H1 (cell line): ENCODE data around the gene SLC9A5.

Experiments used
- BRCA1 ChIP-seq: IDR thresholded peaks from 2 replicates; pipeline ENCODE4 v1.6.1; 2012; ENCODE audit warnings: low read depth, low read length, improper control_type of control experiment
- CTCF ChIP-seq, 3 experiments: IDR thresholded peaks; 1 replicate in 2 of 3; 2 replicates in 1 of 3; pipeline versions ENCODE4 v1.5.1 to v1.6.1; 2011; ENCODE audit warnings: low read length in 3 of 3, mild to moderate bottlenecking in 3 of 3, inconsistent platforms in 2 of 3, low read depth in 1 of 3, moderate library complexity in 1 of 3; ENCODE audit not compliant: insufficient read depth in 1 of 3; ENCODE audit errors: control extremely low read depth in 1 of 3
- EP300 ChIP-seq, 2 experiments: IDR thresholded peaks; 1 replicate in 1 of 2; 2 replicates in 1 of 2; pipeline ENCODE4 v1.6.1; 2011 to 2012; ENCODE audit warnings: low read depth in 2 of 2, low read length in 2 of 2, mild to moderate bottlenecking in 2 of 2, borderline replicate concordance in 1 of 2, inconsistent platforms in 1 of 2, moderate library complexity in 1 of 2
- EZH2 ChIP-seq: fragments of 200-600 bp; sonication (generic); IDR thresholded peaks from 2 replicates; pipeline ENCODE4 v1.7.1; 2012; ENCODE audit warnings: low read depth, mild to moderate bottlenecking, moderate library complexity, low read length, inconsistent platforms; ENCODE audit not compliant: severe bottlenecking
- GTF2F1 ChIP-seq: IDR thresholded peaks from 2 replicates; pipeline ENCODE4 v1.6.1; 2012; ENCODE audit warnings: low read depth, low read length, improper control_type of control experiment, borderline replicate concordance
- RAD21 ChIP-seq, 2 experiments: IDR thresholded peaks in 1 of 2; conservative IDR thresholded peaks in 1 of 2; 2 replicates each; pipeline ENCODE4 v1.6.1; 2011; ENCODE audit warnings: low read depth in 2 of 2, low read length in 2 of 2, improper control_type of control experiment in 1 of 2, inconsistent platforms in 1 of 2, mild to moderate bottlenecking in 1 of 2, moderate library complexity in 1 of 2
- RFX5 ChIP-seq: IDR thresholded peaks from 2 replicates; pipeline ENCODE4 v1.6.1; 2011; ENCODE audit warnings: low read depth, low read length, improper control_type of control experiment, borderline replicate concordance

GRCh38 chr16:67291461-67291860 is 42.7 kb downstream of the SLC9A5 start:
- no peak for TF ChIP-seq CTCF (IDR thresholded peaks at IDR 0.05; ENCODE audit: control extremely low read depth in 1 of 3, insufficient read depth in 1 of 3, low read depth in 1 of 3, low read length in 3 of 3)
- TF ChIP-seq EZH2, result no peak
- TF ChIP-seq GTF2F1, result no peak
- no peak for TF ChIP-seq BRCA1
- no peak for TF ChIP-seq RFX5
- no peak for TF ChIP-seq RAD21 (IDR thresholded peaks at IDR 0.05 in 1 of 2, conservative IDR thresholded peaks at IDR 0.05 in 1 of 2; ENCODE audit: low read depth in 2 of 2, low read length in 2 of 2)
- TF ChIP-seq EP300 (IDR thresholded peaks at IDR 0.05; ENCODE audit: borderline replicate concordance in 1 of 2, low read depth in 2 of 2, low read length in 2 of 2), result no peak
